Measurements from ENCODE around the gene SLC45A3.

Gene SLC45A3

DNA sequence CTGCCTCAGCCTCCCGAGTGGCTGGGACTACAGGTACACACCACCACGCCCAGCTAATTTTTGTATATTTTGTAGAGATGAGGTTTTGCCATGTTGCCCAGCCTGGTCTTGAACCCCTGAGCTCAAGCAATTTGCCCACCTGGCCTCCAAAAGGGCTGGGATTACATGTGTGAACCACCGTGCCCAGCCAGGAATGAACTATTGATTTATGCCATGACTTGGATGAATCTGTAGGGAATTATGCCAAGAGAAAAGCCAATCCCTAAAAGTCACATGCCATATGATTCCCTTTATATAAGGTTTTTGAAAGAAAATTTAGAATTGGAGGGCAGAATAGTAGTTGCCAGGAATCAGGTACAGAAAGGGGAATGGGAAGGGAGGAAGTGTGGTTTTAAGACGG is 19.1 kb upstream of the SLC45A3 start:
- peaks cover 6% of the 10 kb centered on the region for H3K4me1 ChIP-seq (ENCODE audit: control insufficient read depth, insufficient read depth, low read length, poor library complexity, severe bottlenecking)
- H3K36me3 ChIP-seq (ENCODE audit: control insufficient read depth, insufficient read depth, low read length): peaks cover 26% of the 10 kb centered on the region
- 92 to 96% methylated on average over 2 to 3 of the region's 4 CpGs for WGBS, 2 experiments (ENCODE audit: insufficient coverage in 2 of 2)
- no peak overlapping the region for H3K27ac ChIP-seq (ENCODE audit: low read depth, low read length, severe bottlenecking)
- no peak overlapping the region for H3K4me3 ChIP-seq (ENCODE audit: extremely low read depth, insufficient read depth, low read length, poor library complexity, severe bottlenecking)
- H3K9me3 ChIP-seq (ENCODE audit: control insufficient read depth, low read length): no peaks in the 10 kb centered on the region

DNA sequence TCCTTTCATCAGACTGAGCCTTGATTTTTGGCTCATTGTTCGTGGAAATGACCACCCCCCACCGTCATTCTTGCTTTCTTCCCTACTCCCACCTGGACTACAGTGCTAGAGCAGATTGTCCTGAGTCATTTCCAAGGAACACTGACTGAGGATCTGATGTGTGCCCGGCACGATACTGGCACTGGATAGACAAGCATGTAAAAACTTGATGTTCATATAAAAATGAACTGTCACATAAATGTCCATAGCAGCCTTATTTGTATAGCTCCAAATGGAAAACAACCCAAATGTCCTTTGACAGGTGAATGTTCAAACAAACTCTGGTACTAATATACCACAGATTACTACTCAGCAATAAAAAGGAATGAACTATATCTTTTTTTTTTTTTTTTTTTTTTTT is 18.6 kb upstream of the SLC45A3 start:
- peaks cover 6% of the 10 kb centered on the region for H3K4me1 ChIP-seq (ENCODE audit: control insufficient read depth, insufficient read depth, low read length, poor library complexity, severe bottlenecking)
- H3K9me3 ChIP-seq (ENCODE audit: control insufficient read depth, low read length): no peaks in the 10 kb centered on the region
- peaks cover 21% of the 10 kb centered on the region for H3K36me3 ChIP-seq (ENCODE audit: control insufficient read depth, insufficient read depth, low read length)
- 71 to 93% methylated on average over 1 to 2 of the region's 4 CpGs for WGBS, 2 experiments (ENCODE audit: insufficient coverage in 2 of 2)
- no peak overlapping the region for H3K4me3 ChIP-seq (ENCODE audit: extremely low read depth, insufficient read depth, low read length, poor library complexity, severe bottlenecking)
- no peak overlapping the region for H3K27ac ChIP-seq (ENCODE audit: low read depth, low read length, severe bottlenecking)

DNA sequence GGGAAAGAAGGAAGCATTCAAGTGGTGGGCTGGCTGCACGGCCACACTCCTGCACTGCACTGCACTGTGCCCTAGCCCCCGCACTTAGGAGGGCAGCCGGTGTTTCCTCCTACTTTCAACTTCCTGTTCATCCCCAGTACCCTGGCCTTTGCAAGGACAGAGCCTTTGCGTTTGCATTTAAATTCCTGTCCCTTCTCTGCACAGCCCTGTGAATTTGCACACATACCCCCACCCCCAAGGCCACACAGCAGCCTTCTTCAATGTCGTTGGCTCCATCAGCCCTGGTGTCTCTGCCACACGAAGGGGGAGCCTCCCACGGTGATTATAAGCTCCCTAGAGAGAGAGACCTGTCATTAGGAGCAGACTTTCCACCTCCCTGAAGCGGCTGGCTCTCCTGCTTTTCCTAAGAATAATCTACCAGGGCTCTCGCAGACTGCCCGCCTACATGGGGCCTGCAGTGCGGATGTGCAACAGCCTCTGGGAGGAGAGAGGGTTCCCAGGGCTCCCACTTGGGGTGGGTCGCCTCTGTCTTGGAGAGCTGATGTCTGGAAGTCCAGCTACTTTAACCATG is 13.2 kb upstream of the SLC45A3 start:
- Histone ChIP-seq H3K4me1 (ENCODE audit: control insufficient read depth, insufficient read depth, low read length, poor library complexity, severe bottlenecking) (peaks cover 13% of the 10 kb centered on the region), H3K36me3 (ENCODE audit: control insufficient read depth, insufficient read depth, low read length) (no peaks in the 10 kb centered on the region), H3K4me3 (ENCODE audit: extremely low read depth, insufficient read depth, low read length, poor library complexity, severe bottlenecking) (no peak overlapping the region), H3K9me3 (ENCODE audit: control insufficient read depth, low read length) (no peaks in the 10 kb centered on the region), H3K27ac (ENCODE audit: low read depth, low read length, severe bottlenecking) (no peak overlapping the region)
- WGBS, 2 experiments (ENCODE audit: insufficient coverage in 2 of 2): 19 to 26% methylated on average over 7 to 11 of the region's 12 CpGs

DNA sequence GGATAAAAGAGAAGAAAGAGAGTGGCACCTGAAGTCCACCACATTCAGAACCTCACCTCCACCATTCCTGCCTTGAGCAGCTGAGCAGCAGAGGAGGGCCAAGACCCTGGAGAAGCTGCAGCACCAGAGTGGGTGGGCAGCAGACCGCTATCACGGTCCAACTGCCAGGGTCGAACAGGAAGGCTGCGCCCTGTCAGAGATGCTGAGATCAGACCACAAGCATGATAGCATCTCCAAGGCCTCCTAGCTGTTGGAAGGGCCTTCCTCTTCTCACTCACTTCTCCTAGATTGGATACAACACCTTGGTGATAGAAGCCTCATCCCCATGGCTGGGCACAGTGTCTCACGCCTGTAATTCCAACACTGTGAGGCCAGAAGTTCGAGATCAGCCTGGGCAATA is 12.1 kb upstream of the SLC45A3 start:
- Histone ChIP-seq H3K4me1 (ENCODE audit: control insufficient read depth, insufficient read depth, low read length, poor library complexity, severe bottlenecking) (peaks cover 12% of the 10 kb centered on the region), H3K27ac (ENCODE audit: low read depth, low read length, severe bottlenecking) (no peak overlapping the region), H3K36me3 (ENCODE audit: control insufficient read depth, insufficient read depth, low read length) (no peaks in the 10 kb centered on the region), H3K9me3 (ENCODE audit: control insufficient read depth, low read length) (no peaks in the 10 kb centered on the region), H3K4me3 (ENCODE audit: extremely low read depth, insufficient read depth, low read length, poor library complexity, severe bottlenecking) (no peak overlapping the region)
- 94 to 95% methylated on average over 4 of the region's 6 CpGs for WGBS, 2 experiments (ENCODE audit: insufficient coverage in 2 of 2)

DNA sequence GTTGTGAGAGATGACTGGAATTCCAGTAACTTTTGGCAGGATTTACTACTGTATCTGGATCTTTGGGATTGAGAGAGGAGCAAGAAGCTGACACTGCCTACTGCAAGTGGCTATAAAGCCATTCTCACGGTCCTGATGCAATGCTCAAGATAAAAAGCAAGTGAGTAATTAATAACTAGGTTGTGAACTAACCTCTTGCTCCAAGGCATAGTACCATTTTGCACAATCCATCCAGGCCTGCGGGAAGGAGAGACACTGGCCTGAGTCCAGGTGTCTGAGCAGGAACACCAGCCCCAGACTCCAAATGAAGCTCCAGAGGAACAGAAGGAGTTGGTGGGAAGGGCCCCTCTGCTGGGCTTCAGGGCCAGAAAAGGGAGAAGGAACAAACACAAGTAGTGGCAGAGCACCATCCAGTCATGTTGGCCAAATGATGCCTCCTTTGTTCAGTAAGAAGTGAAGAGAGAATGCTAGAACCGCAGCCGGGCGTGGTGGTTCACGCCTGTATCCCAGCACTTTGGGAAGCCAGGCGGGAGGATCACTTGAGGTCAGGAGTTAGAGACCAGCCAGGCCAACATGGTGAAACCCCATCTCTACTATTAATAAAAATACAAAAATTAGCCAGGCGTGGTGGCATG is 9.9 kb upstream of the SLC45A3 start:
- no peaks in the 10 kb centered on the region for H3K9me3 ChIP-seq (ENCODE audit: control insufficient read depth, low read length)
- H3K4me3 ChIP-seq (ENCODE audit: extremely low read depth, insufficient read depth, low read length, poor library complexity, severe bottlenecking): no peak overlapping the region
- H3K27ac ChIP-seq (ENCODE audit: low read depth, low read length, severe bottlenecking): no peak overlapping the region
- WGBS, 2 experiments (ENCODE audit: insufficient coverage in 2 of 2): 100% methylated on average over 1 to 3 of the region's 8 CpGs
- peaks cover 7% of the 10 kb centered on the region for H3K4me1 ChIP-seq (ENCODE audit: control insufficient read depth, insufficient read depth, low read length, poor library complexity, severe bottlenecking)
- H3K36me3 ChIP-seq (ENCODE audit: control insufficient read depth, insufficient read depth, low read length): no peaks in the 10 kb centered on the region

DNA sequence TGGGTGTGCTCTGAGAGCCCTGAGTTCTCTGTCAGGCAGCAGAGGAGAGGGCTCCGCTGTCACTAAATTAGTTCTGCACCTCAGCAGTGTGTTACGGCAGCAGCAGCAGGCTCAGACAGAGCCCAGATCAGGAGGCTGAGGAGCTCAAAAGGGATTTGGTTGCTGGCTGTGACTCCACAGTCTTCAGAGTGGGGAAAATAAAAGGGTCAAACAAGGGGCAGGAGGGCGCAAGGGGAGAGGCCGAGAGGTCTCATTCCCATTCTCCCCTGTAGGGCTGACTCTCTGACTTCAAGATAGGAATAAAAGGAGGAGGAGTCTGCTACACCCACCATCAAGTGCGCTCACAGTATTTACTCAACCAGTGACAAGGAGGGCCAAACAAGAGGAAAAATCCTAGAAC is 9.2 kb upstream of the SLC45A3 start:
- Histone ChIP-seq H3K36me3 (ENCODE audit: control insufficient read depth, insufficient read depth, low read length) (no peaks in the 10 kb centered on the region), H3K4me1 (ENCODE audit: control insufficient read depth, insufficient read depth, low read length, poor library complexity, severe bottlenecking) (peaks cover 7% of the 10 kb centered on the region), H3K4me3 (ENCODE audit: extremely low read depth, insufficient read depth, low read length, poor library complexity, severe bottlenecking) (no peak overlapping the region), H3K27ac (ENCODE audit: low read depth, low read length, severe bottlenecking) (no peak overlapping the region), H3K9me3 (ENCODE audit: control insufficient read depth, low read length) (no peaks in the 10 kb centered on the region)
- 58 to 63% methylated on average over 2 to 4 of the region's 5 CpGs for WGBS, 2 experiments (ENCODE audit: insufficient coverage in 2 of 2)

DNA sequence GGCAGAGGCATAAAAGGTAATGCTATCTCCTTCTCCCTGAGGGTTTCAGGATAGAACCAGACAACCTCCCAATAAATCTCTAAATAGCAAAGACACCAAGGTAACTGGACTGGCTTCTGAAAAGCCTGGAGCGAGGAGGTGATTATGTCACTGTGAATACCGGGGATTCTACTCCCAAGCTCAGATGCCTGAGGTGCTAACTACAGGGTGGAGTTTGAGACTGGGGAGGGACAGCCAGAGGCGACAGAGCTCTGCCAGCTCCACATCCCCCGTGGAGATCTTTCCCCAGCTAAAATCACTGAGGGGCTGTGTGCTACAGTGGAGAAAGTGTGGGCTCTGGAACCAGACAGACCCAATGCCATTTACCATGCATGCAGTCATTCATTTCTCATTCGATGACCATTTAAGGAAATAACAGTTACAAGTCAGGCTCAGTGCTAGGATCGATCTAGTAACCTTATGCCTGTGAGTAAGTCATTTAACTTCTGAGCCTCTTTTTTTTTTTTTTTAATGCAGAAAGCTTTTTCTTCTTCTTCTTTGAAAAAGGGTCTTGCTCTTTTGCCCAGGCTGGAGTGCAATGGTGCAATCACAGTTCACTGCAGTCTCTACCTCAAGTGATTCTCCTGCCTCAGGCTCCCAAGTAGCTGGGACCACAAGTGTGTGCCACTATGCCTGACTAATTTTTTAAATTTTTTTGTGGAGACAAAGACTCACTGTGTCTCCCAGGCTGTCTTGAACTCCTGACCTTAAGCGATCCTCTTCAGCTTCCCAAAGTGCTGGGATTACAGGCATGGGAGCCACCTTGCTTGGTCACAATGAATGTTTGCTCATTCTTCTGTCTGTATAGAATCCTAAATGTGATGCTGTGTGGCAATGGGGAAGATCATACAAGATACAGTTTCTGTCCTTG is 8.1 kb upstream of the SLC45A3 start:
- Histone ChIP-seq H3K9me3 (ENCODE audit: control insufficient read depth, low read length) (no peaks in the 10 kb centered on the region), H3K4me3 (ENCODE audit: extremely low read depth, insufficient read depth, low read length, poor library complexity, severe bottlenecking) (no peak overlapping the region), H3K36me3 (ENCODE audit: control insufficient read depth, insufficient read depth, low read length) (no peaks in the 10 kb centered on the region), H3K4me1 (ENCODE audit: control insufficient read depth, insufficient read depth, low read length, poor library complexity, severe bottlenecking) (peaks cover 2% of the 10 kb centered on the region), H3K27ac (ENCODE audit: low read depth, low read length, severe bottlenecking) (peak overlapping the region; percentile 2)
- WGBS, 2 experiments (ENCODE audit: insufficient coverage in 2 of 2): 43 to 44% methylated on average over 2 of the region's 7 CpGs

DNA sequence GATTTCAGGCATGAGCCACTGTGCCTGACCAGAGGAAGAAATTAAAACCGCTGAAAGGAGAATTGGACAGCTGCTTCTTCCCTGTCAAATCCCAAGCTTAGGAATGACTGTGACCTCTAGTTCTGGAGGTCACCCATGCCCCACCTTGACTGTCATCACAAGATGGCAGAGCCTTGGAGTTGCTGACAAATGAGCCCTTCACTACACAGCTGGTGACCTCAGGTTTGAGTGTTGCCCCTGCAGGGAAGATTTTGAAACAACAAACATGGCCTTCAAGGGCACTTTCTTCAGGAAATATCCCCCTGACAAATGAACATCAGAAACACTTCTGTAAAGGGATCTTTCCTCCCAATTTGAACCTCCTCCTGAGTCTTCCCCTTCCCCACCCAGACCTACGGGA is 6.9 kb upstream of the SLC45A3 start:
- Histone ChIP-seq H3K36me3 (ENCODE audit: control insufficient read depth, insufficient read depth, low read length) (no peaks in the 10 kb centered on the region), H3K9me3 (ENCODE audit: control insufficient read depth, low read length) (no peaks in the 10 kb centered on the region), H3K27ac (ENCODE audit: low read depth, low read length, severe bottlenecking) (no peak overlapping the region), H3K4me1 (ENCODE audit: control insufficient read depth, insufficient read depth, low read length, poor library complexity, severe bottlenecking) (no peaks in the 10 kb centered on the region), H3K4me3 (ENCODE audit: extremely low read depth, insufficient read depth, low read length, poor library complexity, severe bottlenecking) (no peak overlapping the region)
- 72 to 82% methylated on average over 2 of the region's 2 CpGs for WGBS, 2 experiments (ENCODE audit: insufficient coverage in 2 of 2)

DNA sequence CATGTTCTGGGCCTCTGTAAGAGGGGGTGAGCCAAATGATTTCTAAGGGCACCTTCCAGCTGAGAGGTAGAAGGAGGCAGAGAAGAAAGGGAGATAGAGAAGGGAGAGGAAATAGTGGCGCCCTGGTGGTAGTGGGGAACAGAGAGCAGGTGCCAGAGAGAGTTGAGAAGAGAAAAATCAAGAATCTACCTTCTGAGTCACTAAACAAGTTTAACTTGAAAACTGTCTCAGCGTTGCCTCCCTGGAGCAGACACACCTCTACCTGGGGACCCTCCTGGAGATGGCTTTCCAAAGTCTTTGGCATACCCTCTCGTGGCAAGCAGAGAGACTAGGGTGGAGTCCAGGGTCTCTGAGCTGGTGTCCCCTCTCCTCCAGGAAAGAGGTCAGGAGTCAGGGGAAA is 1.1 kb upstream of the SLC45A3 start:
- Histone ChIP-seq H3K9me3 (ENCODE audit: control insufficient read depth, low read length) (no peaks in the 10 kb centered on the region), H3K4me1 (ENCODE audit: control insufficient read depth, insufficient read depth, low read length, poor library complexity, severe bottlenecking) (peaks cover 18% of the 10 kb centered on the region), H3K27ac (ENCODE audit: low read depth, low read length, severe bottlenecking) (no peak overlapping the region), H3K4me3 (ENCODE audit: extremely low read depth, insufficient read depth, low read length, poor library complexity, severe bottlenecking) (no peak overlapping the region), H3K36me3 (ENCODE audit: control insufficient read depth, insufficient read depth, low read length) (no peaks in the 10 kb centered on the region)
- 90 to 92% methylated on average over 2 of the region's 3 CpGs for WGBS, 2 experiments (ENCODE audit: insufficient coverage in 2 of 2)

DNA sequence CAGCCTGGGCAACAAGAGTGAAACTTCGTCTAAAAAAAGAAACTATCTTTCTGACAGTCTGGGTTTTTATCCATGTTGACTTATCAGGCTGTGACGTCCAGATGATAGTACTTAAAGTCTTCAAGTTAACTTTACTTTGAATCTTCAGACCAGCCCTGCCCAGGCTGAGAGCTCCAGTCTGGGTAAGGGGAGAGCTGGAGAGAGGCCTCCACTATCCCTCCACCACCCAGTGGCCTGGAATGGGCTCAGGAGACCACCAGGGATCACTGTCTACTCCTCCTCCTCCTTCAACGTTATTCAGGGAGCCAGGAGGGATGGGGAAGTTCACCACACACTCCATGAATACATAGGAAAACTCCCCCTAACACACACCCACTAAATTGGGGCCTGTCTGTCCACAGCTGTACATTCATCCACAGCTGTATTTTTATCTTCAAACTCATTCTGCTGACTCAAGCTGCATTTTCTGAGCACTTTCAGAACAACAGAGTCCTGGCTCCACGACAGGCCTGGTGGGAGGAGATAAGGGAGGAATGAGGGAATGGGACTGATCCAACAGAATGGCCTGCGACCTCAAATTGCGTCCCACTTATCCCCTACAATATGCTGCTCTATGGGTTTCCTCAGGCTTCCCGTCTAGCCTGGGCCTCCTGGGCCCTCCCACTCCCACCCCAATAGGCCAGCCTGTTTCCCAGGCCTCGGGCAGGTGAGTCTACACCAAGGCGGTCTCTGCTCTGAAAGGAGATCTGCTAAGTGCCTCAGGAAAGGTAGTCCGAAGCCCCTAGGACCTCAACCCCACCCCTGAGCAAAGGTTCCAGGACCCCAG is 1.8 kb downstream of the SLC45A3 start:
- Histone ChIP-seq H3K36me3 (ENCODE audit: control insufficient read depth, insufficient read depth, low read length) (no peaks in the 10 kb centered on the region), H3K4me1 (ENCODE audit: control insufficient read depth, insufficient read depth, low read length, poor library complexity, severe bottlenecking) (peaks cover 18% of the 10 kb centered on the region), H3K27ac (ENCODE audit: low read depth, low read length, severe bottlenecking) (peak overlapping the region; percentile 71), H3K9me3 (ENCODE audit: control insufficient read depth, low read length) (no peaks in the 10 kb centered on the region), H3K4me3 (ENCODE audit: extremely low read depth, insufficient read depth, low read length, poor library complexity, severe bottlenecking) (peak overlapping the region; percentile 70)
- WGBS, 2 experiments (ENCODE audit: insufficient coverage in 2 of 2): 74 to 76% methylated on average over 5 to 6 of the region's 10 CpGs

All from mesodermal cell (in vitro differentiated cells).